SK-N-SH (cell line): Measurements from ENCODE around the gene IFIT1. TPM values are rescaled to one million over a fixed set of nuclear protein-coding genes. Genes with fewer than 3 reads are reported as not detected.
"Not testable (repeated sequence)": the region's sequence is repeated elsewhere in the genome, so short reads cannot be mapped to it uniquely, and the experiment has no call there.

Experiments
- CTCF ChIA-PET: fragments of 300-600, 350-600 bp; formaldehyde crosslinking; extraction: SDS; loops from one replicate; lab custom pipeline; 2021; lab: Yijun Ruan, JAX
- POLR2A ChIA-PET: fragments of 350-600 bp; sonication (Branson Sonifier 250); formaldehyde crosslinking; extraction: SDS; loops from one replicate; lab custom pipeline; 2020; ENCODE audit warnings: antibody characterized with exemption, inconsistent platforms; lab: Yijun Ruan, JAX
- DNase-seq: peaks from one replicate; pipeline ENCODE4 v3.0.0; 2012
- H2AFZ ChIP-seq: fragments of 200-600 bp; sonication (generic); 2 replicates; pipeline ENCODE4 v1.8.1; 2016; ENCODE audit warnings: antibody characterized with exemption, mild to moderate bottlenecking, low read depth
- H3F3A ChIP-seq: fragments of 200-600 bp; sonication (generic); replicated peaks from 2 replicates; pipeline ENCODE3; 2016; ENCODE audit warnings: antibody characterized with exemption, mild to moderate bottlenecking; ENCODE audit not compliant: insufficient read depth
- H3K27ac ChIP-seq, 2 experiments: fragments of 200-500 bp in 1 of 2; fragments of 200-600 bp in 1 of 2; sonication (Bioruptor generic) in 1 of 2; sonication (generic), shearing (Covaris generic) in 1 of 2; 2 replicates each; pipeline versions ENCODE4 v1.5.1 to v1.6.1; 2014 to 2016; ENCODE audit warnings: low read depth in 2 of 2, inconsistent platforms in 1 of 2, low read length in 1 of 2, mild to moderate bottlenecking in 1 of 2, mixed read lengths in 1 of 2
- H3K27me3 ChIP-seq: fragments of 200-600 bp; sonication (generic), shearing (Covaris generic); 2 replicates; pipeline ENCODE4 v1.6.1; 2016; ENCODE audit warnings: mixed run types; ENCODE audit not compliant: insufficient read depth
- H3K36me3 ChIP-seq, 2 experiments: fragments of 200-500 bp in 1 of 2; fragments of 200-600 bp in 1 of 2; sonication (Bioruptor generic) in 1 of 2; sonication (generic) in 1 of 2; replicated peaks in 1 of 2; 2 replicates each; pipeline versions ENCODE3 to v1.5.1; 2014 to 2016; ENCODE audit warnings: low read length in 1 of 2, mild to moderate bottlenecking in 1 of 2; ENCODE audit not compliant: insufficient read depth in 2 of 2, control insufficient read depth in 1 of 2
- H3K4me1 ChIP-seq, 2 experiments: fragments of 200-500 bp in 1 of 2; fragments of 200-600 bp in 1 of 2; sonication (Bioruptor generic) in 1 of 2; sonication (generic), shearing (Covaris generic) in 1 of 2; 2 replicates each; pipeline versions ENCODE4 v1.5.1 to v1.6.1; 2014 to 2016; ENCODE audit warnings: low read depth in 1 of 2, low read length in 1 of 2, mixed run types in 1 of 2; ENCODE audit not compliant: insufficient read depth in 2 of 2, control insufficient read depth in 1 of 2
- H3K4me2 ChIP-seq: fragments of 200-600 bp; sonication (generic), shearing (Covaris generic); 2 replicates; pipeline ENCODE4 v1.6.1; 2017; ENCODE audit warnings: mixed run types
- H3K4me3 ChIP-seq, 2 experiments: fragments of 200-500 bp in 1 of 2; fragments of 200-600 bp in 1 of 2; sonication (Bioruptor generic) in 1 of 2; sonication (generic), shearing (Covaris generic) in 1 of 2; 2 replicates each; pipeline versions ENCODE4 v1.5.1 to v1.8.1; 2014 to 2016; ENCODE audit warnings: low read depth in 2 of 2, inconsistent platforms in 1 of 2, low read length in 1 of 2, mild to moderate bottlenecking in 1 of 2, mixed read lengths in 1 of 2, moderate library complexity in 1 of 2
- H3K79me2 ChIP-seq: fragments of 200-600 bp; sonication (generic); 2 replicates; pipeline ENCODE4 v1.8.1; 2017; ENCODE audit warnings: mild to moderate bottlenecking; ENCODE audit not compliant: insufficient read depth
- H3K9ac ChIP-seq: fragments of 200-600 bp; sonication (generic); 2 replicates; pipeline ENCODE4 v1.6.1; 2017; ENCODE audit warnings: mixed run types
- H3K9me2 ChIP-seq: fragments of 200-600 bp; sonication (generic); 2 replicates; pipeline ENCODE4 v1.6.1; 2017; ENCODE audit warnings: mixed run types
- H3K9me3 ChIP-seq: fragments of 200-600 bp; sonication (generic); 2 replicates; pipeline ENCODE4 v1.6.1; 2017; ENCODE audit warnings: mixed run types, mild to moderate bottlenecking, moderate library complexity
- H4K20me1 ChIP-seq: fragments of 200-600 bp; sonication (generic); 2 replicates; pipeline ENCODE4 v1.6.1; 2017; ENCODE audit warnings: mild to moderate bottlenecking, mixed run types; ENCODE audit not compliant: insufficient read depth
- CTCF ChIP-seq: fragments of 200-600 bp; sonication (generic); IDR thresholded peaks from 2 replicates; pipeline ENCODE4 v1.6.1; 2017; ENCODE audit warnings: antibody characterized with exemption, mild to moderate bottlenecking, moderate library complexity
- EP300 ChIP-seq, 2 experiments: IDR thresholded peaks; 2 replicates each; pipeline versions ENCODE4 v1.4.0 to v1.6.1; 2012; ENCODE audit warnings: borderline replicate concordance in 1 of 2, low read depth in 1 of 2, low read length in 1 of 2
- GABPA ChIP-seq: IDR thresholded peaks from 2 replicates; pipeline ENCODE4 v1.4.0; 2012; ENCODE audit warnings: low read depth, mild to moderate bottlenecking
- GATA2 ChIP-seq: sonication (generic); formaldehyde crosslinking; IDR thresholded peaks from 2 replicates; pipeline ENCODE4 v1.5.0; 2020; ENCODE audit warnings: mild to moderate bottlenecking, missing genetic modification reagents
- MEF2A ChIP-seq: IDR thresholded peaks from 2 replicates; pipeline ENCODE4 v1.4.0; 2012; ENCODE audit warnings: low read depth, borderline replicate concordance
- POLR2AphosphoS5 ChIP-seq: IDR thresholded peaks from 2 replicates; pipeline ENCODE4 v1.6.1; 2012; ENCODE audit warnings: low read depth, low read length
- RXRA ChIP-seq: IDR thresholded peaks from 2 replicates; pipeline ENCODE4 v1.4.0; 2012; ENCODE audit warnings: low read depth, mild to moderate bottlenecking, borderline replicate concordance
- SIN3A ChIP-seq: IDR thresholded peaks from 2 replicates; pipeline ENCODE4 v1.6.1; 2012; ENCODE audit warnings: low read depth, mild to moderate bottlenecking, low read length, moderate library complexity, borderline replicate concordance
- ZBTB33 ChIP-seq: IDR thresholded peaks from 2 replicates; pipeline ENCODE4 v1.4.0; 2012; ENCODE audit warnings: low read depth, borderline replicate concordance
- WGBS: methylation state at CpG from one replicate; pipeline ENCODE4 v1.1.6; 2017; ENCODE audit warnings: low lambda C conversion rate; 5-methylcytosine and 5-hydroxymethylcytosine counted together
- polyA plus RNA-seq, 3 experiments: library from polyadenylated mRNA; depleted of rRNA; stranded (reverse); fragments of >200 nt; gene quantifications; 2 replicates each; pipeline ENCODE4 v1.2.3, GENCODE V29; 2012

The IFIT1 gene
- polyA plus RNA-seq, 1 of the 3 experiments (the other 2 are of a cell fraction): 4.4 TPM

GRCh38 chr10:89442289-89442688 is 49.9 kb downstream of the IFIT1 start:
- ChIA-PET POLR2A (no interaction called here), CTCF (interaction anchor here (1.2 kb wide), 1 partner anchor 123 kb away, joined by 3 read pairs; no protein-coding TSS in a partner anchor)
- Histone ChIP-seq H3K27ac (no peak overlapping the region), H3F3A (no peaks in the 10 kb centered on the region), H4K20me1 (no peaks in the 10 kb centered on the region), H3K4me2 (no peak overlapping the region), H3K9me3 (no peaks in the 10 kb centered on the region), H3K27me3 (no peaks in the 10 kb centered on the region), H3K4me1 (no peaks in the 10 kb centered on the region), H3K9me2 (no peaks in the 10 kb centered on the region), H3K36me3 (no peaks in the 10 kb centered on the region), H2AFZ (no peak overlapping the region), H3K9ac (no peak overlapping the region), H3K79me2 (no peaks in the 10 kb centered on the region), H3K4me3 (no peak overlapping the region)
- DNase-seq: no peak
- 16% methylated on average over 1 of the region's 1 CpG for WGBS
- no peak for TF ChIP-seq GABPA
- no peak for TF ChIP-seq EP300 (IDR thresholded peaks at IDR 0.05; ENCODE audit: borderline replicate concordance in 1 of 2, low read depth in 1 of 2, low read length in 1 of 2)
- no peak for TF ChIP-seq RXRA
- TF ChIP-seq GATA2: no peak
- TF ChIP-seq POLR2AphosphoS5: no peak
- TF ChIP-seq ZBTB33: no peak

- not testable (repeated sequence) for H3K79me2 ChIP-seq, H4K20me1 ChIP-seq, H3K9me3 ChIP-seq, H3F3A ChIP-seq, H2AFZ ChIP-seq, H3K27ac ChIP-seq, H3K4me2 ChIP-seq, H3K27me3 ChIP-seq, DNase-seq, H3K36me3 ChIP-seq, H3K4me1 ChIP-seq, H3K4me3 ChIP-seq, H3K9me2 ChIP-seq, H3K9ac ChIP-seq
- ChIA-PET CTCF (interaction anchor here (1.7 kb wide), 1 partner anchor 22 kb away, joined by 5 read pairs; no protein-coding TSS in a partner anchor), POLR2A (interaction anchor here (0.6 kb wide), 1 partner anchor 75 kb away, joined by 3 read pairs; no protein-coding TSS in a partner anchor)
- WGBS: 60% methylated on average over 1 of the region's 7 CpGs
Observed at GRCh38 chr10:89444819-89445218, 52.4 kb downstream of the IFIT1 start.

- Histone ChIP-seq H3K9ac (no peak overlapping the region), H3K4me2 (no peak overlapping the region), H2AFZ (no peak overlapping the region), H3K27ac (no peak overlapping the region), H3K9me3 (no peaks in the 10 kb centered on the region), H4K20me1 (no peaks in the 10 kb centered on the region), H3K9me2 (no peaks in the 10 kb centered on the region), H3K4me3 (no peak overlapping the region), H3F3A (peaks cover 3% of the 10 kb centered on the region), H3K36me3 (no peaks in the 10 kb centered on the region), H3K79me2 (no peaks in the 10 kb centered on the region), H3K4me1 (no peaks in the 10 kb centered on the region), H3K27me3 (no peaks in the 10 kb centered on the region)
- no peak for DNase-seq
- ChIA-PET POLR2A (no interaction called here), CTCF (interaction anchor here (2.4 kb wide), 1 partner anchor 16 kb away, joined by 6 read pairs; no protein-coding TSS in a partner anchor)
- TF ChIP-seq SIN3A: no peak
- no peak for TF ChIP-seq CTCF
- TF ChIP-seq MEF2A: no peak
- 87% methylated on average over 2 of the region's 2 CpGs for WGBS
Observed at GRCh38 chr10:89450901-89451300, 58.5 kb downstream of the IFIT1 start.
